Neural progenitor cell (in vitro differentiated cells): ENCODE measurements around the gene PLA2G6. TPM values are rescaled to one million over a fixed set of nuclear protein-coding genes. Genes with fewer than 3 reads are reported as not detected.

ENCODE experiments used
- DNase-seq: peaks from one replicate; pipeline ENCODE4 v3.0.0-alpha.2; 2016; ENCODE audit warnings: low spot score
- H2AFZ ChIP-seq: fragments of 200-600 bp; sonication (generic); replicated peaks from 2 replicates; pipeline ENCODE4 v1.6.1; 2016; ENCODE audit warnings: antibody characterized with exemption
- H3F3A ChIP-seq: fragments of 200-600 bp; sonication (generic); 2 replicates; pipeline ENCODE4 v1.6.1; 2016; ENCODE audit warnings: antibody characterized with exemption, low read depth
- H3K27ac ChIP-seq: fragments of 200-600 bp; sonication (generic); 2 replicates; pipeline ENCODE4 v1.5.1; 2016; ENCODE audit warnings: mild to moderate bottlenecking
- H3K27me3 ChIP-seq: fragments of 200-600 bp; sonication (generic); 2 replicates; pipeline ENCODE4 v1.6.1; 2016; ENCODE audit warnings: mild to moderate bottlenecking, moderate library complexity
- H3K36me3 ChIP-seq: fragments of 200-600 bp; sonication (generic); 2 replicates; pipeline ENCODE4 v1.5.1; 2016
- H3K4me1 ChIP-seq: fragments of 200-600 bp; sonication (generic); 2 replicates; pipeline ENCODE4 v1.6.1; 2016; ENCODE audit warnings: mixed run types
- H3K4me2 ChIP-seq: fragments of 200-600 bp; sonication (generic); 2 replicates; pipeline ENCODE4 v1.6.1; 2016
- H3K4me3 ChIP-seq: fragments of 200-600 bp; sonication (generic); 2 replicates; pipeline ENCODE4 v1.5.1; 2016
- H3K79me2 ChIP-seq: fragments of 200-600 bp; sonication (generic); 2 replicates; pipeline ENCODE4 v1.6.1; 2016; ENCODE audit warnings: low read depth
- H3K9ac ChIP-seq: fragments of 200-600 bp; sonication (generic); 2 replicates; pipeline ENCODE4 v1.6.1; 2016
- H3K9me3 ChIP-seq: fragments of 200-600 bp; sonication (generic); 2 replicates; pipeline ENCODE4 v1.5.1; 2016; ENCODE audit warnings: low read depth
- H4K20me1 ChIP-seq: fragments of 200-600 bp; sonication (generic); 2 replicates; pipeline ENCODE4 v1.6.1; 2016; ENCODE audit warnings: low read depth
- H3K27ac Mint-ChIP-seq: 3 replicates; pipeline ENCODE4 v1.8.0; 2021; ENCODE audit warnings: mixed read lengths
- H3K27me3 Mint-ChIP-seq: 2 replicates; pipeline ENCODE4 v1.8.0; 2022; ENCODE audit warnings: low read depth, mild to moderate bottlenecking, inconsistent platforms, moderate library complexity, mixed read lengths; ENCODE audit not compliant: insufficient read depth
- H3K36me3 Mint-ChIP-seq: 3 replicates; pipeline ENCODE4 v1.8.0; 2021; ENCODE audit warnings: mixed read lengths
- H3K4me1 Mint-ChIP-seq: 3 replicates; pipeline ENCODE4 v1.8.0; 2021; ENCODE audit warnings: mixed read lengths
- H3K4me3 Mint-ChIP-seq: 3 replicates; pipeline ENCODE4 v1.8.0; 2021; ENCODE audit warnings: mild to moderate bottlenecking, moderate library complexity, mixed read lengths
- H3K9me3 Mint-ChIP-seq: 3 replicates; pipeline ENCODE4 v1.8.0; 2020; ENCODE audit warnings: mixed read lengths
- CTCF ChIP-seq: fragments of 200-600 bp; sonication (generic); IDR thresholded peaks from 2 replicates; pipeline ENCODE4 v1.5.1; 2017; ENCODE audit warnings: antibody characterized with exemption, mild to moderate bottlenecking
- EZH2 ChIP-seq: fragments of 200-600 bp; sonication (generic); IDR thresholded peaks from 2 replicates; pipeline ENCODE4 v1.6.1; 2017; ENCODE audit warnings: antibody characterized with exemption, mild to moderate bottlenecking, moderate library complexity
- EZH2phosphoT487 ChIP-seq: fragments of 200-600 bp; sonication (generic); IDR thresholded peaks from 2 replicates; pipeline ENCODE4 v1.6.1; 2017; ENCODE audit warnings: antibody characterized with exemption
- total RNA-seq: library from RNA; depleted of rRNA; stranded (reverse); fragments of >200 nt; gene quantifications from 2 replicates; pipeline ENCODE4 v1.2.3, GENCODE V29; 2015; ENCODE audit warnings: low replicate concordance

Gene PLA2G6
- total RNA-seq, 1 donor from 2014 or later, result 20.1 TPM

GRCh38 chr22:38135133-38135706 lies 46.4 kb downstream of the PLA2G6 start:
- no peak overlapping the region for H3K4me3 ChIP-seq
- H3K9me3 Mint-ChIP-seq, result no peaks in the 10 kb centered on the region
- no peaks in the 10 kb centered on the region for H4K20me1 ChIP-seq
- H3F3A ChIP-seq, result no peaks in the 10 kb centered on the region
- no peaks in the 10 kb centered on the region for H3K4me1 ChIP-seq
- no peaks in the 10 kb centered on the region for H3K79me2 ChIP-seq
- H3K27ac ChIP-seq, result no peak overlapping the region
- no peaks in the 10 kb centered on the region for H3K36me3 ChIP-seq
- peaks cover 19% of the 10 kb centered on the region for H3K36me3 Mint-ChIP-seq
- H3K9me3 ChIP-seq, result no peaks in the 10 kb centered on the region
- TF ChIP-seq EZH2, result no peak
- no peak for TF ChIP-seq CTCF
- no peak for TF ChIP-seq EZH2phosphoT487
- no peak overlapping the region for H3K9ac ChIP-seq
- H3K4me3 Mint-ChIP-seq, result no peak overlapping the region
- no peak for DNase-seq
- H3K27me3 Mint-ChIP-seq, result peaks cover 2% of the 10 kb centered on the region
- no peak overlapping the region for H2AFZ ChIP-seq
- H3K27me3 ChIP-seq, result no peaks in the 10 kb centered on the region
- no peak overlapping the region for H3K4me2 ChIP-seq
- no peak overlapping the region for H3K27ac Mint-ChIP-seq
- H3K4me1 Mint-ChIP-seq, result no peaks in the 10 kb centered on the region

DNA sequence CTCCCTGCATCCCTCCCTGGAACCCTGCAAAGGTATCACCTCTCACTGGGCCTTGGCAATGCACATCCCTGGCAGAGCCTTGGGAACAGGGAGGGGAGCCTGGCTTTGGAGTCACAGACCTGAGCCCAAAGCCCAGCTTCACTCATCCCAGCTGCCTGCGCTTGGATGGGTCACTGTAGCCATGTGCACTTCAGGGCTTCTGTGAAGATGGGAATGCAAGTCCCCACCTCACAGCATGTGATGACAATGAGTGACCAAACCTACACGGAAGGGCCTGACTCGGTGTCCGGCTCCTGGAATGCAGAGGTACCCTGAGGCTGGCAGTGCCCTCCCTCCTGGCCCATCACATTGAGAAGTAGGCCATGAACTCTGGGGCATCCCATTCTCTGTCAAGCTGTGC lies 48.3 kb downstream of the PLA2G6 start:
- no peaks in the 10 kb centered on the region for H3K4me1 ChIP-seq
- H3K9me3 Mint-ChIP-seq, result no peaks in the 10 kb centered on the region
- no peak overlapping the region for H3K27ac ChIP-seq
- TF ChIP-seq EZH2phosphoT487 (no peak), EZH2 (no peak), CTCF (no peak)
- H3K4me3 Mint-ChIP-seq, result no peak overlapping the region
- no peak overlapping the region for H3K4me3 ChIP-seq
- H3K9ac ChIP-seq, result no peak overlapping the region
- no peaks in the 10 kb centered on the region for H3K27me3 ChIP-seq
- H3K36me3 Mint-ChIP-seq, result peaks cover 14% of the 10 kb centered on the region
- peaks cover 2% of the 10 kb centered on the region for H3K27me3 Mint-ChIP-seq
- H3K36me3 ChIP-seq, result no peaks in the 10 kb centered on the region
- H3K27ac Mint-ChIP-seq, result no peak overlapping the region
- H4K20me1 ChIP-seq, result no peaks in the 10 kb centered on the region
- no peaks in the 10 kb centered on the region for H3K9me3 ChIP-seq
- no peaks in the 10 kb centered on the region for H3K4me1 Mint-ChIP-seq
- no peak overlapping the region for H2AFZ ChIP-seq
- H3F3A ChIP-seq, result no peaks in the 10 kb centered on the region
- H3K4me2 ChIP-seq, result no peak overlapping the region
- DNase-seq, result no peak
- H3K79me2 ChIP-seq, result no peaks in the 10 kb centered on the region

DNA sequence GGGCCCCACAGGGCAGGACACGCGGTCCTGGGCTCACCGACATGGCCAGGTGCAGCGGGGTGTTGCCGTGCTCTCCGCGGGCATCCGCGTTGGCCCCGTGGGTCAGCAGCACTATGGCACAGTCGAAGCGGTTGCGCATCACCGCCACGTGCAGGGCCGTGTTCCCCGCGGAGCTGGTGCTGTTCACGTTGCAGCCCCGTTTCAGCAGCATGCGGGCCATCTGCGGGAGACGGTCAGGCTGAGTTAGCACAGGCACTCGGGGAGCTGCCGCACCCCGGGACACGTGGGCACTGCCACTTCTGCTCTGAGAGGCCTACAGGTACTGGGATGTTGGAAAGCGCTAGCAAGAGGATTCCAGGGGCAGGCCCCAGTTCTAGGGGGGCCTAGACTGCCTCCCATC lies 48.8 kb downstream of the PLA2G6 start:
- H3K27me3 Mint-ChIP-seq, result peaks cover 2% of the 10 kb centered on the region
- H3K9me3 Mint-ChIP-seq, result no peaks in the 10 kb centered on the region
- H3K36me3 Mint-ChIP-seq, result peaks cover 14% of the 10 kb centered on the region
- no peaks in the 10 kb centered on the region for H3K4me1 ChIP-seq
- H3K4me3 ChIP-seq, result no peak overlapping the region
- no peaks in the 10 kb centered on the region for H3K79me2 ChIP-seq
- no peak overlapping the region for H3K4me3 Mint-ChIP-seq
- TF ChIP-seq EZH2, result no peak
- no peak for TF ChIP-seq EZH2phosphoT487
- TF ChIP-seq CTCF, result no peak
- no peaks in the 10 kb centered on the region for H3F3A ChIP-seq
- H3K9ac ChIP-seq, result no peak overlapping the region
- no peaks in the 10 kb centered on the region for H3K36me3 ChIP-seq
- H3K4me1 Mint-ChIP-seq, result no peaks in the 10 kb centered on the region
- no peak overlapping the region for H3K27ac ChIP-seq
- DNase-seq, result no peak
- no peaks in the 10 kb centered on the region for H3K9me3 ChIP-seq
- no peak overlapping the region for H3K4me2 ChIP-seq
- no peaks in the 10 kb centered on the region for H4K20me1 ChIP-seq
- H3K27me3 ChIP-seq, result no peaks in the 10 kb centered on the region
- no peak overlapping the region for H3K27ac Mint-ChIP-seq
- no peak overlapping the region for H2AFZ ChIP-seq
